CD4-positive, alpha-beta T cell treated with Interleukin-1 beta for 1 hour (primary cell): ENCODE measurements around the gene CELA2A.
A peak's percentile ranks its signal among the peaks of the same experiment; 100 is the strongest.

Source experiments
- DNase-seq, 2 donors: peaks; one replicate each; pipeline ENCODE4 v3.0.0-alpha.2; 2020 to 2022

Gene CELA2A

GRCh38 chr1:15425521-15425920, 31.0 kb upstream of the CELA2A start:
- no peak for DNase-seq

- DNase-seq, result no peak
These were observed 30.6 kb upstream of the CELA2A start for GRCh38 chr1:15425958-15426357.

- DNase-seq, result peak in 1 of 2 donors; percentile 4
These were observed 29.8 kb upstream of the CELA2A start for GRCh38 chr1:15426492-15427279.

GRCh38 chr1:15427280-15427666, 29.3 kb upstream of the CELA2A start:
- DNase-seq, result peak in 1 of 2 donors; percentile 3

GRCh38 chr1:15428252-15428651, 28.3 kb upstream of the CELA2A start:
- peak in 1 of 2 donors; percentile 1 for DNase-seq

- no peak for DNase-seq
These were observed 27.6 kb upstream of the CELA2A start for GRCh38 chr1:15428815-15429435.

GRCh38 chr1:15429701-15430149, 26.8 kb upstream of the CELA2A start:
- peak; percentile 4 to 54 for DNase-seq

- DNase-seq, result peak; percentile 71 to 76
These were observed 25.6 kb upstream of the CELA2A start for GRCh38 chr1:15430787-15431570.

GRCh38 chr1:15431571-15431948, 25.0 kb upstream of the CELA2A start:
- DNase-seq, result no peak

GRCh38 chr1:15432324-15432723, 24.2 kb upstream of the CELA2A start:
- peak in 1 of 2 donors; percentile 12 for DNase-seq

- DNase-seq, result peak in 1 of 2 donors; percentile 8
These were observed 23.1 kb upstream of the CELA2A start for GRCh38 chr1:15433471-15433870.

GRCh38 chr1:15434739-15435138, 21.8 kb upstream of the CELA2A start:
- peak; percentile 6 to 50 for DNase-seq

GRCh38 chr1:15435239-15436077, 21.1 kb upstream of the CELA2A start:
- peak in 1 of 2 donors; percentile 11 for DNase-seq

- DNase-seq, result no peak
These were observed 19.6 kb upstream of the CELA2A start for GRCh38 chr1:15436881-15437442.

GRCh38 chr1:15439325-15439724, 17.2 kb upstream of the CELA2A start:
- DNase-seq, result no peak

GRCh38 chr1:15440357-15440756, 16.2 kb upstream of the CELA2A start:
- DNase-seq, result no peak

GRCh38 chr1:15441247-15441646, 15.3 kb upstream of the CELA2A start:
- DNase-seq, result no peak

GRCh38 chr1:15442119-15442518, 14.4 kb upstream of the CELA2A start:
- no peak for DNase-seq

GRCh38 chr1:15442759-15443158, 13.8 kb upstream of the CELA2A start:
- DNase-seq, result no peak

GRCh38 chr1:15443281-15443680, 13.3 kb upstream of the CELA2A start:
- DNase-seq, result no peak

GRCh38 chr1:15444468-15445389, 11.8 kb upstream of the CELA2A start:
- no peak for DNase-seq
